ENCODE data around the gene PGAM4.

The PGAM4 gene

DNA sequence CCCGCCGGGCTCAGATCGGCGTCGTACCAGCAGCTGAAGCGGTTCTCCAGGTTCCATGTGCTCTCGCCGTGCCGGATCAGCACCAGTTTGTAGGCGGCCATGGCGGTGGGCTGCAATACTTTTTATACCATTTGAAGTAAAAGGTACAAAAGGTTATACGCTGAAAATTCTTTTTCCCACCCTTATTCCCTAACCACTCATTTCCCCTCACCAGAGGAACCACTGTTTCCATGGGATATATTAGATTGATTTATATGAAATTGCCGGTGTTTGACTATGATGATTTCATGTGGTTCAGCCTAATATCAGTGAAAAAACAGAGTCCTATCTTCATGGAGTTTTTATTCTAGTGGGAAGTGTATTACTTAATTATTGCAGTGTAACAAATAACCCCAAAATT is at the start of gene PGAM4:
TSS of gene PGAM4 (minus strand) at position 101 of the 400 bp plus-strand sequence. CDS start at position 101, 0 bp downstream.
- Mint-ChIP-seq H3K36me3 (peaks cover 12% of the 10 kb centered on the region), H3K4me3 (no peak within 1 kb of the TSS), H3K4me1 (peaks cover 9% of the 10 kb centered on the region), H3K27ac (no peak within 1 kb of the TSS), H3K9me3 (no peaks in the 10 kb centered on the region), H3K27me3 (no peaks in the 10 kb centered on the region)

DNA sequence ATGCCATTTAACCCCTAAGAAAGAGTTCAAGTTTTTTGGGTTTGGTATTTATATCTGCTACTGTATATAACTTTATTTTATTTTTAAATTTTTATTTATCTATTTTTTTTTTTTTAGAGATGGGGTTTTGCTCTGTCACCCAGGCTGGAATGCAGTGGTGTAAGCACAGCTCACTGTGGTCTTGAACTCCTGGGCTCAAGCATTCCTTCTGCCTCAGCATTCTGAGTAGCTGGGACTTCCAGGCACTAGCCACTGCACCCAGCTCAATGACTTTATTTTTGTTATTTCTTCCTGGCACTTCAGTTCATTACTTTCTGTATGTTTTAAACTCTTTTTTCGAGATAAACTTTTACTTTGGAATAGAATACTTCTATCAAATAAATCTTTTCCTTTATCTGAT is 42.4 kb upstream of the PGAM4 start:
- Mint-ChIP-seq H3K4me1 (no peaks in the 10 kb centered on the region), H3K9me3 (no peaks in the 10 kb centered on the region), H3K4me3 (no peak overlapping the region), H3K27me3 (no peaks in the 10 kb centered on the region), H3K36me3 (peaks cover 2% of the 10 kb centered on the region), H3K27ac (no peak overlapping the region)

- Mint-ChIP-seq H3K9me3 (no peaks in the 10 kb centered on the region), H3K27ac (no peak overlapping the region), H3K27me3 (no peaks in the 10 kb centered on the region), H3K36me3 (peaks cover 5% of the 10 kb centered on the region), H3K4me1 (no peaks in the 10 kb centered on the region), H3K4me3 (no peak overlapping the region)
These were observed 10.4 kb upstream of the PGAM4 start for GRCh38 chrX:77979870-77980269.

DNA sequence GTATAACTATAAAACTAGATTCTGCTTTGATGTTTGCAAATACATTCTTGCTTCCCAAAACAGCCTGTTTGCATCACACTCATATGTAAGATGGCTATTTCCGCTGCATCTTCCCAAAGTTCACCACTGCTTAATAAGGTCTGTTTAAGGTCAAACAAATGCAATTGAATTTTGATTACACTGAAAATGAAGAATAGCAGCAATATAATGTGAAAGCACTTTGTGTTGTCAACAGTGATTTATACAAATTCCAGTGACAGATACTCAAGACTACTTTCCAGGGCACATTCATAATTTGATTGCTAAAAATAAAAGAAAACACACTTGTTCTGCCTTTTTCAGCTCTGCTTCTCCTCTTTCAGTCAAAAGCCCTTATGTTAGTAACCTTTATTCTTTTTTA is 8.1 kb upstream of the PGAM4 start:
- Mint-ChIP-seq H3K4me3 (no peak overlapping the region), H3K4me1 (no peaks in the 10 kb centered on the region), H3K36me3 (peaks cover 9% of the 10 kb centered on the region), H3K9me3 (no peaks in the 10 kb centered on the region), H3K27ac (no peak overlapping the region), H3K27me3 (no peaks in the 10 kb centered on the region)

- Mint-ChIP-seq H3K4me1 (no peaks in the 10 kb centered on the region), H3K27ac (no peak overlapping the region), H3K27me3 (no peaks in the 10 kb centered on the region), H3K36me3 (peaks cover 9% of the 10 kb centered on the region), H3K9me3 (no peaks in the 10 kb centered on the region), H3K4me3 (no peak overlapping the region)
These were observed 7.7 kb upstream of the PGAM4 start for GRCh38 chrX:77977095-77977494.

GRCh38 chrX:77975755-77976154 is 6.3 kb upstream of the PGAM4 start:
- Mint-ChIP-seq H3K27me3 (no peaks in the 10 kb centered on the region), H3K4me1 (peaks cover 8% of the 10 kb centered on the region), H3K9me3 (no peaks in the 10 kb centered on the region), H3K36me3 (peaks cover 11% of the 10 kb centered on the region), H3K4me3 (no peak overlapping the region), H3K27ac (no peak overlapping the region)

- Mint-ChIP-seq H3K4me3 (no peak overlapping the region), H3K27me3 (no peaks in the 10 kb centered on the region), H3K27ac (no peak overlapping the region), H3K4me1 (peaks cover 14% of the 10 kb centered on the region), H3K36me3 (peaks cover 9% of the 10 kb centered on the region), H3K9me3 (no peaks in the 10 kb centered on the region)
These were observed 1.8 kb downstream of the PGAM4 start for GRCh38 chrX:77967631-77968030.

DNA sequence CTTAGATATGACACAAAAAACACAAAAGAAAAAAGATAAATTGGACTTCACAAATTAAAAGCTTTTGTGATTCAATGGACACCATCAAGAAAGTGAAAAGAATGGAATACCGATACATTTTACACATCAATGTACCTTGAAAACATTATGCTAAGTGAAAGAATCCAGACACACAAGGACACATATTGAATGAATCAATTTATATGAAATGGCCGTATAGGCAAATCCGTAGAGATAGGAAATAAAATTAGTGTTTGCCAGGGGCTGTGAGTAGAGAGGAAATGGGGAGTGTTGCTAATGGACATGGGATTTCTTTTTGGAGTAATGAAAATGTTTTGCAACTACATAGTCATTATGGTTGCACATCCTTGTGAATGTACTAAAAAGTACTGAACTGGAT is 3.1 kb downstream of the PGAM4 start:
- Mint-ChIP-seq H3K9me3 (no peaks in the 10 kb centered on the region), H3K4me3 (no peak overlapping the region), H3K36me3 (peaks cover 9% of the 10 kb centered on the region), H3K27ac (no peak overlapping the region), H3K4me1 (peaks cover 23% of the 10 kb centered on the region), H3K27me3 (no peaks in the 10 kb centered on the region)

- Mint-ChIP-seq H3K9me3 (no peaks in the 10 kb centered on the region), H3K27ac (peak overlapping the region; percentile 96), H3K4me3 (peak overlapping the region; percentile 79), H3K4me1 (peaks cover 49% of the 10 kb centered on the region), H3K36me3 (peaks cover 9% of the 10 kb centered on the region), H3K27me3 (no peaks in the 10 kb centered on the region)
These were observed 7.2 kb downstream of the PGAM4 start for GRCh38 chrX:77962068-77962902.

DNA sequence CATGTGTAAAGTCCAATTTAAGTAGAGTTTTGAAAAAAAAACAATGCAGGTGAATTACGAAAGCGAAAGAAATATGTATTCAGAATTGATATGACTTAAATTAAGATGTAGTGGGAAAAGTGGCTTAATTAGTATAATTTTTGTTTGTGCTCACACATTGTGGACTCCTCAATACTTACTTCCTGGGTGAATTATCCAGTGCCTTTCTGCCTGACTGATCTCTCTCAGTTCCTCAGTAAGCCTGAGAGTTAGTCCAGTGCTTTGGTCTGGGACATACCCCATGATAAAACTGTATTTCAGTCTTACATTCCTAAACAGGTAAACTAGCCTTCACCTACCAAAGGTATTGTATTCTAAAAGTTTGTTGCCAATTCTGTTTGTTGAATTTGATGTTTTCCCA is 8.4 kb downstream of the PGAM4 start:
- no peaks in the 10 kb centered on the region for H3K27me3 Mint-ChIP-seq
- peak overlapping the region; percentile 72 for H3K4me3 Mint-ChIP-seq
- no peaks in the 10 kb centered on the region for H3K9me3 Mint-ChIP-seq
- peak overlapping the region; percentile 96 for H3K27ac Mint-ChIP-seq
- H3K4me1 Mint-ChIP-seq: peaks cover 49% of the 10 kb centered on the region
- H3K36me3 Mint-ChIP-seq: peaks cover 9% of the 10 kb centered on the region

DNA sequence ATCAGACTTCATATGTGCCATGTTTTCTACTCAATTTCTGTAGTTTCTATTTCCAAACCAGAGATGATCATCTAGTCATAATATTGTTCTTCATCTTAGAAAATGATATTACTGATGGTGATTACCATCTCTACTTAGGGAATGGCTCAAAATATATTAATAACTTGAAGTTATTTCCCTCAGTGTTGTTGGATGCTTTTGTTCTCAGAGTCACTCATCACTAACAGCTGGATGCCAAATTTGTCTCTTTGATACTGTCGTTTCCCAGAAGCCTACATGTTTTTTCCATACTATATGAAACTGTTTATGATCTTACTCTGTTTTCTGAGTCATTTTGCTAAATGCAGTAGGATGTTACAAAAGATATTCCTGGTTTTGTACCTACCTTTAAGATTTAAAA is 8.9 kb downstream of the PGAM4 start:
- Mint-ChIP-seq H3K9me3 (no peaks in the 10 kb centered on the region), H3K4me1 (peaks cover 49% of the 10 kb centered on the region), H3K4me3 (peak overlapping the region; percentile 72), H3K36me3 (peaks cover 8% of the 10 kb centered on the region), H3K27me3 (no peaks in the 10 kb centered on the region), H3K27ac (peak overlapping the region; percentile 96)

GRCh38 chrX:77953708-77954107 is 15.7 kb downstream of the PGAM4 start:
- Mint-ChIP-seq H3K36me3 (peaks cover 6% of the 10 kb centered on the region), H3K4me1 (peaks cover 23% of the 10 kb centered on the region), H3K27me3 (no peaks in the 10 kb centered on the region), H3K4me3 (no peak overlapping the region), H3K9me3 (no peaks in the 10 kb centered on the region), H3K27ac (no peak overlapping the region)

DNA sequence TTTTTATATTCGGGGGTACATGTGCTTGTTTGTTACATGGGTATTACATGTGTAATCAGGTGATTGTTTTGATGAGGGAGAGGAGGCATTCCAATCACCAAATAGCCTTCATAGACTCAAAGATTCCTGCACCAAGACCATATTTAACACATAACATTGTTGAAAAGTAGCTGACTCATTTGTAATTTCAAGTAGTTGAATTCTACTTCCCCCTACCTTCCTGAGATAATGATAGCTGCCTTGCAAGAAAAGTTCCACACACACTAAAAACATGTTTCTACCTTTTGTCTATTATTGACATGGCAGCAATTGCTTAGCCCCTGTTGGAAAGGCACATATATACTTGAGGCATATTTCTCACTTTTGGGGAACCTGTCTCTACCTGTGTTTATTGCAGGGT is 16.1 kb downstream of the PGAM4 start:
- Mint-ChIP-seq H3K4me1 (peaks cover 21% of the 10 kb centered on the region), H3K27ac (no peak overlapping the region), H3K36me3 (peaks cover 6% of the 10 kb centered on the region), H3K9me3 (no peaks in the 10 kb centered on the region), H3K4me3 (no peak overlapping the region), H3K27me3 (no peaks in the 10 kb centered on the region)

GRCh38 chrX:77952173-77952572 is 17.3 kb downstream of the PGAM4 start:
- H3K36me3 Mint-ChIP-seq: peaks cover 2% of the 10 kb centered on the region
- no peaks in the 10 kb centered on the region for H3K9me3 Mint-ChIP-seq
- H3K27ac Mint-ChIP-seq: no peak overlapping the region

GRCh38 chrX:77949840-77950239 is 19.6 kb downstream of the PGAM4 start:
- Mint-ChIP-seq H3K4me3 (no peak overlapping the region), H3K36me3 (no peaks in the 10 kb centered on the region), H3K4me1 (peaks cover 7% of the 10 kb centered on the region), H3K27me3 (no peaks in the 10 kb centered on the region), H3K9me3 (no peaks in the 10 kb centered on the region), H3K27ac (no peak overlapping the region)

More at GRCh38 chrX:77952173-77952572, 17.3 kb downstream of the PGAM4 start:
- Mint-ChIP-seq H3K27me3 (no peaks in the 10 kb centered on the region), H3K4me1 (peaks cover 11% of the 10 kb centered on the region), H3K4me3 (no peak overlapping the region)

- H3K27ac Mint-ChIP-seq: no peak overlapping the region
- H3K4me1 Mint-ChIP-seq: peaks cover 12% of the 10 kb centered on the region
These were observed 22.9 kb downstream of the PGAM4 start for GRCh38 chrX:77946571-77946970.

More at GRCh38 chrX:77946571-77946970, 22.9 kb downstream of the PGAM4 start:
- H3K27me3 Mint-ChIP-seq: no peaks in the 10 kb centered on the region
- no peaks in the 10 kb centered on the region for H3K36me3 Mint-ChIP-seq
- H3K9me3 Mint-ChIP-seq: no peaks in the 10 kb centered on the region
- H3K4me3 Mint-ChIP-seq: no peak overlapping the region

Measured in activated naive CD4-positive, alpha-beta T cell treated with anti-CD3 and anti-CD28 coated beads, Interleukin-2, amount 50 U/mL, for 24 hours (primary cell).